Measurements from ENCODE around the gene IGSF21. TPM values are rescaled to one million over a fixed set of nuclear protein-coding genes. Genes with fewer than 3 reads are reported as not detected.

IGSF21 gene
- polyA plus RNA-seq, 3 donors = 0.21 to 0.36 (median 0.24) TPM

- DNase-seq = no peak
Observed at GRCh38 chr1:18326211-18326897, 218.8 kb downstream of the IGSF21 start.

- DNase-seq = no peak
Observed at GRCh38 chr1:18327650-18328049, 220.1 kb downstream of the IGSF21 start.

GRCh38 chr1:18328803-18329202 lies 221.2 kb downstream of the IGSF21 start:
- DNase-seq = no peak

- no peak for DNase-seq
Observed at GRCh38 chr1:18329469-18330253, 222.1 kb downstream of the IGSF21 start.

- no peak for DNase-seq
Observed at GRCh38 chr1:18332576-18332975, 225.0 kb downstream of the IGSF21 start.

- no peak for DNase-seq
Observed at GRCh38 chr1:18333220-18333619, 225.6 kb downstream of the IGSF21 start.

- no peak for DNase-seq
Observed at GRCh38 chr1:18336801-18337200, 229.2 kb downstream of the IGSF21 start.

- no peak for DNase-seq
Observed at GRCh38 chr1:18337757-18338156, 230.2 kb downstream of the IGSF21 start.

GRCh38 chr1:18339161-18339560 lies 231.6 kb downstream of the IGSF21 start:
- no peak for DNase-seq

- DNase-seq = no peak
Observed at GRCh38 chr1:18340158-18340764, 232.7 kb downstream of the IGSF21 start.

- no peak for DNase-seq
Observed at GRCh38 chr1:18340787-18341186, 233.2 kb downstream of the IGSF21 start.

- no peak for DNase-seq
Observed at GRCh38 chr1:18341291-18342069, 233.9 kb downstream of the IGSF21 start.

GRCh38 chr1:18342744-18343143 lies 235.1 kb downstream of the IGSF21 start:
- no peak for DNase-seq

GRCh38 chr1:18343581-18343980 lies 236.0 kb downstream of the IGSF21 start:
- no peak for DNase-seq

- DNase-seq = no peak
Observed at GRCh38 chr1:18344755-18345154, 237.2 kb downstream of the IGSF21 start.

GRCh38 chr1:18347559-18347958 lies 240.0 kb downstream of the IGSF21 start:
- DNase-seq = no peak

GRCh38 chr1:18348354-18348753 lies 240.8 kb downstream of the IGSF21 start:
- peak; percentile 40 for DNase-seq

- DNase-seq = no peak
Observed at GRCh38 chr1:18350747-18351146, 243.1 kb downstream of the IGSF21 start.

- no peak for DNase-seq
Observed at GRCh38 chr1:18351735-18352134, 244.1 kb downstream of the IGSF21 start.

- peak; percentile 34 for DNase-seq
Observed at GRCh38 chr1:18352636-18353265, 245.2 kb downstream of the IGSF21 start.

GRCh38 chr1:18353528-18353927 lies 245.9 kb downstream of the IGSF21 start:
- no peak for DNase-seq

GRCh38 chr1:18353992-18354391 lies 246.4 kb downstream of the IGSF21 start:
- DNase-seq = no peak
